H9 (cell line): ENCODE measurements around the gene BEGAIN. TPM values are rescaled to one million over a fixed set of nuclear protein-coding genes. Genes with fewer than 3 reads are reported as not detected.

Source experiments
- DNase-seq: peaks from one replicate; pipeline ENCODE4 v3.0.0-alpha.2; 2017
- H2AFZ ChIP-seq: one replicate; pipeline ENCODE4 v1.6.1; 2013; ENCODE audit warnings: mild to moderate bottlenecking, low read length, control low read depth, moderate library complexity
- H2AK5ac ChIP-seq: 2 replicates; pipeline ENCODE4 v1.6.1; 2013; ENCODE audit warnings: low read length, control low read depth, mixed read lengths; ENCODE audit not compliant: insufficient read length
- H2BK120ac ChIP-seq: one replicate; pipeline ENCODE4 v1.6.1; 2013; ENCODE audit warnings: low read depth, mild to moderate bottlenecking, low read length, control low read depth, inconsistent platforms; ENCODE audit not compliant: poor library complexity, severe bottlenecking
- H2BK12ac ChIP-seq: 2 replicates; pipeline ENCODE4 v1.6.1; 2013; ENCODE audit warnings: low read length, control low read depth, mixed read lengths, low read depth; ENCODE audit not compliant: insufficient read length
- H2BK15ac ChIP-seq: 2 replicates; pipeline ENCODE4 v1.6.1; 2013; ENCODE audit warnings: low read depth, low read length, control low read depth
- H2BK20ac ChIP-seq: one replicate; pipeline ENCODE4 v1.6.1; 2013; ENCODE audit warnings: low read depth, mild to moderate bottlenecking, low read length, control low read depth, inconsistent platforms; ENCODE audit not compliant: poor library complexity, severe bottlenecking
- H2BK5ac ChIP-seq: 2 replicates; pipeline ENCODE4 v1.6.1; 2013; ENCODE audit warnings: low read length, control low read depth, mixed read lengths; ENCODE audit not compliant: insufficient read length
- H3K14ac ChIP-seq: 2 replicates; pipeline ENCODE4 v1.6.1; 2013; ENCODE audit warnings: low read length, control low read depth; ENCODE audit not compliant: insufficient read depth
- H3K18ac ChIP-seq: 2 replicates; pipeline ENCODE4 v1.6.1; 2013; ENCODE audit warnings: low read depth, mild to moderate bottlenecking, mixed read lengths, low read length, control low read depth; ENCODE audit not compliant: insufficient read length
- H3K23ac ChIP-seq: 2 replicates; pipeline ENCODE4 v1.6.1; 2013; ENCODE audit warnings: low read length, control low read depth, mixed read lengths, low read depth; ENCODE audit not compliant: insufficient read length
- H3K23me2 ChIP-seq: 2 replicates; pipeline ENCODE4 v1.6.1; 2013; ENCODE audit warnings: low read depth, mild to moderate bottlenecking, mixed read lengths, low read length, control low read depth; ENCODE audit not compliant: insufficient read length, poor library complexity, severe bottlenecking
- H3K27ac ChIP-seq: 2 replicates; pipeline ENCODE4 v1.5.1; 2013; ENCODE audit warnings: low read length, control low read depth, mixed read lengths, low read depth; ENCODE audit not compliant: insufficient read length
- H3K27me3 ChIP-seq: 2 replicates; pipeline ENCODE4 v1.6.1; 2013; ENCODE audit warnings: low read length, control low read depth, inconsistent platforms; ENCODE audit not compliant: insufficient read depth
- H3K4ac ChIP-seq: 2 replicates; pipeline ENCODE4 v1.6.1; 2013; ENCODE audit warnings: low read depth, mild to moderate bottlenecking, control low read depth, inconsistent platforms, low read length, moderate library complexity
- H3K4me1 ChIP-seq: 2 replicates; pipeline ENCODE4 v1.6.1; 2013; ENCODE audit warnings: low read length, control low read depth, inconsistent platforms; ENCODE audit not compliant: insufficient read depth
- H3K4me2 ChIP-seq: 2 replicates; pipeline ENCODE4 v1.6.1; 2013; ENCODE audit warnings: low read length, control low read depth, mixed read lengths; ENCODE audit not compliant: insufficient read length, insufficient read depth
- H3K56ac ChIP-seq: 2 replicates; pipeline ENCODE4 v1.6.1; 2013; ENCODE audit warnings: low read depth, mild to moderate bottlenecking, mixed read lengths, low read length, control low read depth; ENCODE audit not compliant: insufficient read length
- H3K79me1 ChIP-seq: 2 replicates; pipeline ENCODE4 v1.6.1; 2013; ENCODE audit warnings: low read depth, mild to moderate bottlenecking, moderate library complexity, low read length, control low read depth, inconsistent platforms; ENCODE audit not compliant: insufficient read depth, poor library complexity, severe bottlenecking
- H3K79me2 ChIP-seq: 2 replicates; pipeline ENCODE4 v1.6.1; 2013; ENCODE audit warnings: low read length, control low read depth, inconsistent platforms; ENCODE audit not compliant: insufficient read depth
- H3K9ac ChIP-seq: 2 replicates; pipeline ENCODE4 v1.6.1; 2013; ENCODE audit warnings: low read length, control low read depth, mixed read lengths; ENCODE audit not compliant: insufficient read length; ENCODE audit errors: extremely low read depth
- H3K9me3 ChIP-seq: one replicate; pipeline ENCODE4 v1.6.1; 2013; ENCODE audit warnings: low read depth, low read length, inconsistent platforms; ENCODE audit not compliant: control insufficient read depth
- H3T11ph ChIP-seq: one replicate; pipeline ENCODE4 v1.6.1; 2013; ENCODE audit warnings: mild to moderate bottlenecking, low read length, control low read depth, inconsistent platforms
- H4K20me1 ChIP-seq: one replicate; pipeline ENCODE4 v1.6.1; 2013; ENCODE audit not compliant: control insufficient read depth, insufficient read length, insufficient read depth
- H4K5ac ChIP-seq: 2 replicates; pipeline ENCODE4 v1.6.1; 2013; ENCODE audit warnings: low read depth, mild to moderate bottlenecking, mixed read lengths, low read length, control low read depth; ENCODE audit not compliant: insufficient read length
- H4K8ac ChIP-seq: replicated peaks from 2 replicates; pipeline ENCODE4 v1.6.1; 2013; ENCODE audit warnings: low read length, control low read depth, mixed read lengths, low read depth; ENCODE audit not compliant: insufficient read length
- H4K91ac ChIP-seq: 2 replicates; pipeline ENCODE4 v1.6.1; 2013; ENCODE audit warnings: low read depth, mild to moderate bottlenecking, moderate library complexity, mixed read lengths, low read length, control low read depth; ENCODE audit not compliant: insufficient read length
- H3K27ac Mint-ChIP-seq, 3 experiments: 2 replicates in 2 of 3; 3 replicates in 1 of 3; pipeline ENCODE4 v1.8.0; 2020 to 2021; ENCODE audit warnings: mixed read lengths in 3 of 3, mild to moderate bottlenecking in 1 of 3, moderate library complexity in 1 of 3
- H3K27me3 Mint-ChIP-seq: 2 replicates; pipeline ENCODE4 v1.8.0; 2021; ENCODE audit warnings: low read depth, mild to moderate bottlenecking, moderate library complexity, mixed read lengths
- H3K36me3 Mint-ChIP-seq, 3 experiments: 2 replicates in 2 of 3; 3 replicates in 1 of 3; pipeline ENCODE4 v1.8.0; 2020 to 2021; ENCODE audit warnings: low read depth in 3 of 3, mixed read lengths in 3 of 3; ENCODE audit not compliant: insufficient read depth in 1 of 3
- H3K4me1 Mint-ChIP-seq, 2 experiments: 2 replicates each; pipeline ENCODE4 v1.8.0; 2020; ENCODE audit warnings: mixed read lengths in 2 of 2
- H3K4me3 Mint-ChIP-seq, 2 experiments: 2 replicates in 1 of 2; 3 replicates in 1 of 2; pipeline ENCODE4 v1.8.0; 2020 to 2021; ENCODE audit warnings: mild to moderate bottlenecking in 2 of 2, mixed read lengths in 2 of 2, moderate library complexity in 1 of 2
- H3K9me3 Mint-ChIP-seq, 2 experiments: 2 replicates in 1 of 2; 3 replicates in 1 of 2; pipeline ENCODE4 v1.8.0; 2020; ENCODE audit warnings: mild to moderate bottlenecking in 2 of 2, mixed read lengths in 2 of 2, moderate library complexity in 1 of 2
- WGBS: extraction: QIAGEN DNeasy Blood & Tissue Kit; methylation state at CpG from one replicate; pipeline ENCODE4 v1.1.7; 2013; ENCODE audit warnings: missing lambda C conversion rate, low lambda C conversion rate, mixed read lengths; ENCODE audit not compliant: insufficient read length; ENCODE audit errors: extremely low coverage; 5-methylcytosine and 5-hydroxymethylcytosine counted together
- total RNA-seq: library from RNA; stranded (reverse); gene quantifications from 2 replicates; pipeline ENCODE4 v1.2.1, GENCODE V29; 2021
- TF ChIP-seq, protein P1 (sequence below): fragments of 200-600 bp; sonication (generic); conservative IDR thresholded peaks from 3 replicates; pipeline ENCODE4 v1.8.0; 2021; ENCODE audit warnings: antibody characterized with exemption, mild to moderate bottlenecking

BEGAIN gene
- total RNA-seq, 1 experiment from 2014 or later: 2.6 TPM

DNA sequence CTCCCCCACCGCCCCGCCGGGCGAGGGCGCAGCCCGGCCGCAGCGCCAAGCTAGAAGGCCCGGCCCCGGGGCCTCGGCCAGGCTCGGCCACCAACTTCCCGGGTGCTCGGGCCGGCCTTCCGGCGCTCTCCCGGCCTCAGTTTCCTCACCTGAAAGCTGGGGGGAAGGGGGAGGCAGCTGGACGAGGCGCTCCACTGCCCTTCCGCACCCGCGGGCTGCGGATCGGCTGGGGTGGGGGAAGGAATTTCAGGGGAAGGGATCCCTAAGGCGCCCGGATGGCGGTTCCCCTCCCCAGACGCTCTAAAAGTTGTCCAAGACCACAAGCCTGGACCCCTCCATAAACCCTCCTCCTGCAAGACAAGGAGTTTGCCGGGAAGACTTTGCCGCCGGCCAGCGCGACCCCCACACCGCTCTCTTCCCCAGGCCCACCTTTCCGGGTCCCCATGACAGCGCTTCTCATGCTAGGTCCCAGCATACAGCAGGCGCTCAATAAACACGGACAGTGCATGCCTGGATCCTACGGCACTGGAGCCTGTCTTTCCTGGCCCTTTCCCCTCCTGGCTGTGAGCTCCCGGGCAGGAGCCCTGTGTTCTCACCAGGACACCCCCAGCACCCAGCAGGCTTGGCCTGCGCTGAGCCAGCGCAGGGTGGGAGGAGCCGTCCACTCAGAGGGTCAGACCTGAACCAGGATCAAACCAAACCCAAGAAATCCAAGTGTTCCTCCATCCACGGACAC is 18.1 kb downstream of the BEGAIN start:
- whole genome bisulfite sequencing: no CpG with 5 or more reads among the region's 45 CpGs
- Histone ChIP-seq H2BK5ac (no peak overlapping the region), H4K20me1 (no peaks in the 10 kb centered on the region), H3K79me1 (no peaks in the 10 kb centered on the region), H3K9ac (no peak overlapping the region), H4K8ac (no peak overlapping the region), H3K18ac (no peak overlapping the region), H2BK12ac (no peak overlapping the region), H3K4ac (no peak overlapping the region), H2BK20ac (no peak overlapping the region), H3K23me2 (peaks cover 8% of the 10 kb centered on the region), H2AFZ (no peak overlapping the region), H3K14ac (no peak overlapping the region), H3K27me3 (peaks cover 15% of the 10 kb centered on the region), H3K4me1 (peaks cover 2% of the 10 kb centered on the region; the same call in 1 of the 2 replicates), H3K23ac (no peak overlapping the region), H3K56ac (no peak overlapping the region), H4K5ac (no peak overlapping the region), H3K4me2 (peak overlapping the region; percentile 71), H3K79me2 (no peaks in the 10 kb centered on the region), H2BK120ac (no peak overlapping the region), H3K27ac (no peak overlapping the region), H2BK15ac (no peak overlapping the region), H2AK5ac (no peak overlapping the region), H3T11ph (no peak overlapping the region), H3K9me3 (no peaks in the 10 kb centered on the region), H4K91ac (no peak overlapping the region)
- H3K27ac Mint-ChIP-seq: no peak overlapping the region
- TF ChIP-seq, protein P1, sequence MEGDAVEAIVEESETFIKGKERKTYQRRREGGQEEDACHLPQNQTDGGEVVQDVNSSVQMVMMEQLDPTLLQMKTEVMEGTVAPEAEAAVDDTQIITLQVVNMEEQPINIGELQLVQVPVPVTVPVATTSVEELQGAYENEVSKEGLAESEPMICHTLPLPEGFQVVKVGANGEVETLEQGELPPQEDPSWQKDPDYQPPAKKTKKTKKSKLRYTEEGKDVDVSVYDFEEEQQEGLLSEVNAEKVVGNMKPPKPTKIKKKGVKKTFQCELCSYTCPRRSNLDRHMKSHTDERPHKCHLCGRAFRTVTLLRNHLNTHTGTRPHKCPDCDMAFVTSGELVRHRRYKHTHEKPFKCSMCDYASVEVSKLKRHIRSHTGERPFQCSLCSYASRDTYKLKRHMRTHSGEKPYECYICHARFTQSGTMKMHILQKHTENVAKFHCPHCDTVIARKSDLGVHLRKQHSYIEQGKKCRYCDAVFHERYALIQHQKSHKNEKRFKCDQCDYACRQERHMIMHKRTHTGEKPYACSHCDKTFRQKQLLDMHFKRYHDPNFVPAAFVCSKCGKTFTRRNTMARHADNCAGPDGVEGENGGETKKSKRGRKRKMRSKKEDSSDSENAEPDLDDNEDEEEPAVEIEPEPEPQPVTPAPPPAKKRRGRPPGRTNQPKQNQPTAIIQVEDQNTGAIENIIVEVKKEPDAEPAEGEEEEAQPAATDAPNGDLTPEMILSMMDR: no peak
- peaks cover 71% of the 10 kb centered on the region for H3K27me3 Mint-ChIP-seq
- H3K9me3 Mint-ChIP-seq: no peaks in the 10 kb centered on the region
- H3K4me3 Mint-ChIP-seq: peak overlapping the region; percentile 55 to 82
- no peak for DNase-seq
- H3K4me1 Mint-ChIP-seq: peaks cover 14 to 32% of the 10 kb centered on the region in 2 experiments
- H3K36me3 Mint-ChIP-seq: no peaks in the 10 kb centered on the region
